ENCODE measurements around the gene CELF1.

GRCh38 chr11:47443817-47444216 lies 109.1 kb downstream of the CELF1 start:
- TF ChIP-seq CTCF (IDR thresholded peaks at IDR 0.05) (no peak), POLR2A (IDR thresholded peaks at IDR 0.05) (no peak)
